NCI-H2227 (cell line): Measurements from ENCODE around the gene QKI.

Experiments used
- DNase-seq: peaks from one replicate; lab custom pipeline; 2025; ENCODE audit not compliant: unreplicated experiment; lab: John Stamatoyannopoulos, UW

The QKI gene

GRCh38 chr6:163391985-163392384 is 22.5 kb upstream of the QKI start:
- no peak for DNase-seq

- DNase-seq, result no peak
These were observed 22.0 kb upstream of the QKI start for GRCh38 chr6:163392533-163392932.

GRCh38 chr6:163393923-163394322 is 20.6 kb upstream of the QKI start:
- DNase-seq, result no peak

GRCh38 chr6:163394659-163395058 is 19.9 kb upstream of the QKI start:
- no peak for DNase-seq

- no peak for DNase-seq
These were observed 19.2 kb upstream of the QKI start for GRCh38 chr6:163395122-163395830.

- DNase-seq, result no peak
These were observed 18.7 kb upstream of the QKI start for GRCh38 chr6:163395831-163396185.

GRCh38 chr6:163397326-163397725 is 17.2 kb upstream of the QKI start:
- DNase-seq, result no peak

- no peak for DNase-seq
These were observed 16.4 kb upstream of the QKI start for GRCh38 chr6:163398115-163398514.

- DNase-seq, result no peak
These were observed 15.7 kb upstream of the QKI start for GRCh38 chr6:163398815-163399214.

- DNase-seq, result no peak
These were observed 14.0 kb upstream of the QKI start for GRCh38 chr6:163400509-163400908.

GRCh38 chr6:163401039-163401885 is 13.3 kb upstream of the QKI start:
- DNase-seq, result no peak

- no peak for DNase-seq
These were observed 11.9 kb upstream of the QKI start for GRCh38 chr6:163402616-163403015.

- DNase-seq, result no peak
These were observed 9.7 kb upstream of the QKI start for GRCh38 chr6:163404825-163405265.

- DNase-seq, result no peak
These were observed 8.9 kb upstream of the QKI start for GRCh38 chr6:163405412-163406309.

GRCh38 chr6:163406366-163406765 is 8.2 kb upstream of the QKI start:
- DNase-seq, result no peak

GRCh38 chr6:163406830-163407229 is 7.7 kb upstream of the QKI start:
- DNase-seq, result no peak

GRCh38 chr6:163408352-163408991 is 6.0 kb upstream of the QKI start:
- no peak for DNase-seq

- no peak for DNase-seq
These were observed 4.8 kb upstream of the QKI start for GRCh38 chr6:163409712-163410111.

GRCh38 chr6:163412341-163412740 is 2.2 kb upstream of the QKI start:
- DNase-seq, result no peak

GRCh38 chr6:163412801-163413344 is 1.6 kb upstream of the QKI start:
- DNase-seq, result no peak
